Thoracic aorta (tissue), 2 donors: Measurements from ENCODE around the gene TSPAN4. TPM values are rescaled to one million over a fixed set of nuclear protein-coding genes. Genes with fewer than 3 reads are reported as not detected.

Experiments used
- ATAC-seq: fragments of 150-250 bp; one replicate; pipeline ENCODE4 v1.8.0; 2017; ENCODE audit warnings: low read depth; ENCODE audit not compliant: insufficient number of reproducible peaks, low FRiP score
- DNase-seq: peaks from one replicate; pipeline ENCODE4 v3.0.0-alpha.2; 2020; ENCODE audit warnings: low spot score
- H3K27ac ChIP-seq, 2 donors: fragments of 200-600 bp; sonication (generic); 1 replicate in 1 of 2; 2 replicates in 1 of 2; pipeline ENCODE4 v1.5.1; 2016; ENCODE audit warnings: mild to moderate bottlenecking in 2 of 2, moderate library complexity in 2 of 2
- H3K27me3 ChIP-seq: fragments of 200-600 bp; sonication (generic); replicated peaks from 2 replicates; pipeline ENCODE4 v1.6.0; 2016; ENCODE audit warnings: mild to moderate bottlenecking; ENCODE audit not compliant: insufficient read depth
- H3K36me3 ChIP-seq: fragments of 200-600 bp; sonication (generic); one replicate; pipeline ENCODE4 v1.5.1; 2016
- H3K4me1 ChIP-seq, 2 donors: fragments of 200-600 bp; sonication (generic); 1 replicate in 1 of 2; 2 replicates in 1 of 2; pipeline versions ENCODE4 v1.5.1 to v1.6.0; 2016; ENCODE audit warnings: low read depth in 2 of 2, mild to moderate bottlenecking in 1 of 2; ENCODE audit not compliant: control insufficient read depth in 1 of 2
- H3K4me3 ChIP-seq: fragments of 200-600 bp; sonication (generic); 2 replicates; pipeline ENCODE4 v1.5.1; 2016; ENCODE audit warnings: mild to moderate bottlenecking
- H3K9me3 ChIP-seq: fragments of 200-600 bp; sonication (generic); 2 replicates; pipeline ENCODE4 v1.5.1; 2016
- CTCF ChIP-seq: fragments of 200-600 bp; sonication (generic); IDR thresholded peaks from one replicate; pipeline ENCODE4 v1.5.1; 2019; ENCODE audit warnings: antibody characterized with exemption
- total RNA-seq, 2 donors: library from RNA; depleted of rRNA; stranded (reverse); fragments of >200 nt; gene quantifications; one replicate each; pipeline versions ENCODE4 v1.1.0 to v1.2.3, GENCODE V29; 2016

The TSPAN4 gene
- total RNA-seq, 2 donors from 2014 or later: 55.5 to 107 TPM

- no peak for TF ChIP-seq CTCF
- ATAC-seq: no peak
These were observed 8.8 kb upstream of the TSPAN4 start for GRCh38 chr11:833849-834311.

GRCh38 chr11:834371-835316, 8.0 kb upstream of the TSPAN4 start:
- Histone ChIP-seq H3K27me3 (no peaks in the 10 kb centered on the region), H3K4me3 (peak overlapping the region; percentile 94)
- DNase-seq: peak; percentile 62

More at GRCh38 chr11:833849-834311, 8.8 kb upstream of the TSPAN4 start:
- H3K4me3 ChIP-seq: peak overlapping the region; percentile 94
- H3K27me3 ChIP-seq: no peaks in the 10 kb centered on the region
- H3K27ac ChIP-seq: peak overlapping the region; percentile 97 to 99
- peaks cover 23% of the 10 kb centered on the region for H3K36me3 ChIP-seq
- peaks cover 37 to 68% of the 10 kb centered on the region in 2 donors for H3K4me1 ChIP-seq
- DNase-seq: no peak
- H3K9me3 ChIP-seq: no peaks in the 10 kb centered on the region

GRCh38 chr11:836274-836673, 6.4 kb upstream of the TSPAN4 start:
- Histone ChIP-seq H3K27me3 (no peaks in the 10 kb centered on the region), H3K9me3 (no peaks in the 10 kb centered on the region), H3K4me1 (peaks cover 28 to 58% of the 10 kb centered on the region in 2 donors), H3K36me3 (peaks cover 36% of the 10 kb centered on the region), H3K27ac (peak overlapping the region in 1 of 2 donors; percentile 99), H3K4me3 (no peak overlapping the region)
- TF ChIP-seq CTCF: no peak
- DNase-seq (no peak), ATAC-seq (no peak)

More at GRCh38 chr11:834371-835316, 8.0 kb upstream of the TSPAN4 start:
- no peak for TF ChIP-seq CTCF
- no peaks in the 10 kb centered on the region for H3K9me3 ChIP-seq
- peak; percentile 24 for ATAC-seq
- H3K27ac ChIP-seq: peak overlapping the region; percentile 97 to 99
- peaks cover 32 to 60% of the 10 kb centered on the region in 2 donors for H3K4me1 ChIP-seq
- peaks cover 30% of the 10 kb centered on the region for H3K36me3 ChIP-seq

- TF ChIP-seq CTCF: no peak
- ATAC-seq (no peak), DNase-seq (no peak)
- Histone ChIP-seq H3K4me1 (peaks cover 30 to 59% of the 10 kb centered on the region in 2 donors), H3K36me3 (peaks cover 36% of the 10 kb centered on the region), H3K4me3 (no peak overlapping the region), H3K27me3 (no peaks in the 10 kb centered on the region), H3K27ac (peak overlapping the region in 1 of 2 donors; percentile 99), H3K9me3 (no peaks in the 10 kb centered on the region)
These were observed 6.0 kb upstream of the TSPAN4 start for GRCh38 chr11:836700-837099.
